H9 (cell line): ENCODE measurements around the gene OARD1. TPM values are rescaled to one million over a fixed set of nuclear protein-coding genes. Genes with fewer than 3 reads are reported as not detected.

Experiments used
- DNase-seq: peaks from one replicate; pipeline ENCODE4 v3.0.0-alpha.2; 2017
- H2AFZ ChIP-seq: one replicate; pipeline ENCODE4 v1.6.1; 2013; ENCODE audit warnings: mild to moderate bottlenecking, low read length, control low read depth, moderate library complexity
- H2AK5ac ChIP-seq: 2 replicates; pipeline ENCODE4 v1.6.1; 2013; ENCODE audit warnings: low read length, control low read depth, mixed read lengths; ENCODE audit not compliant: insufficient read length
- H2BK120ac ChIP-seq: one replicate; pipeline ENCODE4 v1.6.1; 2013; ENCODE audit warnings: low read depth, mild to moderate bottlenecking, low read length, control low read depth, inconsistent platforms; ENCODE audit not compliant: poor library complexity, severe bottlenecking
- H2BK12ac ChIP-seq: 2 replicates; pipeline ENCODE4 v1.6.1; 2013; ENCODE audit warnings: low read length, control low read depth, mixed read lengths, low read depth; ENCODE audit not compliant: insufficient read length
- H2BK15ac ChIP-seq: 2 replicates; pipeline ENCODE4 v1.6.1; 2013; ENCODE audit warnings: low read depth, low read length, control low read depth
- H2BK20ac ChIP-seq: one replicate; pipeline ENCODE4 v1.6.1; 2013; ENCODE audit warnings: low read depth, mild to moderate bottlenecking, low read length, control low read depth, inconsistent platforms; ENCODE audit not compliant: poor library complexity, severe bottlenecking
- H2BK5ac ChIP-seq: 2 replicates; pipeline ENCODE4 v1.6.1; 2013; ENCODE audit warnings: low read length, control low read depth, mixed read lengths; ENCODE audit not compliant: insufficient read length
- H3K14ac ChIP-seq: 2 replicates; pipeline ENCODE4 v1.6.1; 2013; ENCODE audit warnings: low read length, control low read depth; ENCODE audit not compliant: insufficient read depth
- H3K18ac ChIP-seq: 2 replicates; pipeline ENCODE4 v1.6.1; 2013; ENCODE audit warnings: low read depth, mild to moderate bottlenecking, mixed read lengths, low read length, control low read depth; ENCODE audit not compliant: insufficient read length
- H3K23ac ChIP-seq: 2 replicates; pipeline ENCODE4 v1.6.1; 2013; ENCODE audit warnings: low read length, control low read depth, mixed read lengths, low read depth; ENCODE audit not compliant: insufficient read length
- H3K23me2 ChIP-seq: 2 replicates; pipeline ENCODE4 v1.6.1; 2013; ENCODE audit warnings: low read depth, mild to moderate bottlenecking, mixed read lengths, low read length, control low read depth; ENCODE audit not compliant: insufficient read length, poor library complexity, severe bottlenecking
- H3K27ac ChIP-seq: 2 replicates; pipeline ENCODE4 v1.5.1; 2013; ENCODE audit warnings: low read length, control low read depth, mixed read lengths, low read depth; ENCODE audit not compliant: insufficient read length
- H3K27me3 ChIP-seq: 2 replicates; pipeline ENCODE4 v1.6.1; 2013; ENCODE audit warnings: low read length, control low read depth, inconsistent platforms; ENCODE audit not compliant: insufficient read depth
- H3K4ac ChIP-seq: 2 replicates; pipeline ENCODE4 v1.6.1; 2013; ENCODE audit warnings: low read depth, mild to moderate bottlenecking, control low read depth, inconsistent platforms, low read length, moderate library complexity
- H3K4me1 ChIP-seq: 2 replicates; pipeline ENCODE4 v1.6.1; 2013; ENCODE audit warnings: low read length, control low read depth, inconsistent platforms; ENCODE audit not compliant: insufficient read depth
- H3K4me2 ChIP-seq: 2 replicates; pipeline ENCODE4 v1.6.1; 2013; ENCODE audit warnings: low read length, control low read depth, mixed read lengths; ENCODE audit not compliant: insufficient read length, insufficient read depth
- H3K56ac ChIP-seq: 2 replicates; pipeline ENCODE4 v1.6.1; 2013; ENCODE audit warnings: low read depth, mild to moderate bottlenecking, mixed read lengths, low read length, control low read depth; ENCODE audit not compliant: insufficient read length
- H3K79me1 ChIP-seq: 2 replicates; pipeline ENCODE4 v1.6.1; 2013; ENCODE audit warnings: low read depth, mild to moderate bottlenecking, moderate library complexity, low read length, control low read depth, inconsistent platforms; ENCODE audit not compliant: insufficient read depth, poor library complexity, severe bottlenecking
- H3K79me2 ChIP-seq: 2 replicates; pipeline ENCODE4 v1.6.1; 2013; ENCODE audit warnings: low read length, control low read depth, inconsistent platforms; ENCODE audit not compliant: insufficient read depth
- H3K9ac ChIP-seq: 2 replicates; pipeline ENCODE4 v1.6.1; 2013; ENCODE audit warnings: low read length, control low read depth, mixed read lengths; ENCODE audit not compliant: insufficient read length; ENCODE audit errors: extremely low read depth
- H3K9me3 ChIP-seq: one replicate; pipeline ENCODE4 v1.6.1; 2013; ENCODE audit warnings: low read depth, low read length, inconsistent platforms; ENCODE audit not compliant: control insufficient read depth
- H3T11ph ChIP-seq: one replicate; pipeline ENCODE4 v1.6.1; 2013; ENCODE audit warnings: mild to moderate bottlenecking, low read length, control low read depth, inconsistent platforms
- H4K20me1 ChIP-seq: one replicate; pipeline ENCODE4 v1.6.1; 2013; ENCODE audit not compliant: control insufficient read depth, insufficient read length, insufficient read depth
- H4K5ac ChIP-seq: 2 replicates; pipeline ENCODE4 v1.6.1; 2013; ENCODE audit warnings: low read depth, mild to moderate bottlenecking, mixed read lengths, low read length, control low read depth; ENCODE audit not compliant: insufficient read length
- H4K8ac ChIP-seq: replicated peaks from 2 replicates; pipeline ENCODE4 v1.6.1; 2013; ENCODE audit warnings: low read length, control low read depth, mixed read lengths, low read depth; ENCODE audit not compliant: insufficient read length
- H4K91ac ChIP-seq: 2 replicates; pipeline ENCODE4 v1.6.1; 2013; ENCODE audit warnings: low read depth, mild to moderate bottlenecking, moderate library complexity, mixed read lengths, low read length, control low read depth; ENCODE audit not compliant: insufficient read length
- H3K27ac Mint-ChIP-seq, 3 experiments: 2 replicates in 2 of 3; 3 replicates in 1 of 3; pipeline ENCODE4 v1.8.0; 2020 to 2021; ENCODE audit warnings: mixed read lengths in 3 of 3, mild to moderate bottlenecking in 1 of 3, moderate library complexity in 1 of 3
- H3K27me3 Mint-ChIP-seq: 2 replicates; pipeline ENCODE4 v1.8.0; 2021; ENCODE audit warnings: low read depth, mild to moderate bottlenecking, moderate library complexity, mixed read lengths
- H3K36me3 Mint-ChIP-seq, 3 experiments: 2 replicates in 2 of 3; 3 replicates in 1 of 3; pipeline ENCODE4 v1.8.0; 2020 to 2021; ENCODE audit warnings: low read depth in 3 of 3, mixed read lengths in 3 of 3; ENCODE audit not compliant: insufficient read depth in 1 of 3
- H3K4me1 Mint-ChIP-seq, 2 experiments: 2 replicates each; pipeline ENCODE4 v1.8.0; 2020; ENCODE audit warnings: mixed read lengths in 2 of 2
- H3K4me3 Mint-ChIP-seq, 2 experiments: 2 replicates in 1 of 2; 3 replicates in 1 of 2; pipeline ENCODE4 v1.8.0; 2020 to 2021; ENCODE audit warnings: mild to moderate bottlenecking in 2 of 2, mixed read lengths in 2 of 2, moderate library complexity in 1 of 2
- H3K9me3 Mint-ChIP-seq, 2 experiments: 2 replicates in 1 of 2; 3 replicates in 1 of 2; pipeline ENCODE4 v1.8.0; 2020; ENCODE audit warnings: mild to moderate bottlenecking in 2 of 2, mixed read lengths in 2 of 2, moderate library complexity in 1 of 2
- CTCF ChIP-seq: fragments of 200-600 bp; sonication (generic); conservative IDR thresholded peaks from 3 replicates; pipeline ENCODE4 v1.8.0; 2021; ENCODE audit warnings: antibody characterized with exemption, mild to moderate bottlenecking
- WGBS: extraction: QIAGEN DNeasy Blood & Tissue Kit; methylation state at CpG from one replicate; pipeline ENCODE4 v1.1.7; 2013; ENCODE audit warnings: missing lambda C conversion rate, low lambda C conversion rate, mixed read lengths; ENCODE audit not compliant: insufficient read length; ENCODE audit errors: extremely low coverage; 5-methylcytosine and 5-hydroxymethylcytosine counted together
- total RNA-seq: library from RNA; stranded (reverse); gene quantifications from 2 replicates; pipeline ENCODE4 v1.2.1, GENCODE V29; 2021

Gene OARD1
- total RNA-seq, 1 experiment from 2014 or later = 36.6 TPM

GRCh38 chr6:41039060-41039998, 32.8 kb downstream of the OARD1 start, which contains the start of gene UNC5CL:
TSS of gene UNC5CL (minus strand) at chr6:41039221. CDS start at chr6:41035074, 4,147 bp downstream.
- Histone ChIP-seq H4K5ac (no peak within 1 kb of the TSS), H3K27ac (no peak within 1 kb of the TSS), H2BK120ac (no peak within 1 kb of the TSS), H2BK5ac (no peak within 1 kb of the TSS), H3K79me1 (no peaks in the 10 kb centered on the region), H3K4me1 (no peaks in the 10 kb centered on the region), H3K9ac (no peak within 1 kb of the TSS), H2AFZ (no peak within 1 kb of the TSS), H3K23me2 (no peaks in the 10 kb centered on the region), H2BK15ac (no peak within 1 kb of the TSS), H3K4me2 (no peak within 1 kb of the TSS), H3K79me2 (no peaks in the 10 kb centered on the region), H4K91ac (no peak within 1 kb of the TSS), H3K23ac (no peak within 1 kb of the TSS), H4K8ac (no peak within 1 kb of the TSS), H3K9me3 (no peaks in the 10 kb centered on the region), H2AK5ac (no peak within 1 kb of the TSS), H3T11ph (no peak within 1 kb of the TSS), H3K4ac (no peak within 1 kb of the TSS), H2BK12ac (no peak within 1 kb of the TSS), H3K14ac (no peak within 1 kb of the TSS), H4K20me1 (no peaks in the 10 kb centered on the region), H3K18ac (no peak within 1 kb of the TSS), H2BK20ac (no peak within 1 kb of the TSS), H3K27me3 (no peaks in the 10 kb centered on the region), H3K56ac (no peak within 1 kb of the TSS)
- peak; percentile 90 for TF ChIP-seq CTCF
- peak within 1 kb of the TSS in 2 of 3 experiments; percentile 4 to 27; a peak in 3 of 7 replicates for H3K27ac Mint-ChIP-seq
- no peaks in the 10 kb centered on the region; the same call in 1 of the 2 replicates for H3K27me3 Mint-ChIP-seq
- DNase-seq = peak; percentile 76
- H3K4me1 Mint-ChIP-seq = peaks cover 12 to 13% of the 10 kb centered on the region in 2 experiments
- H3K36me3 Mint-ChIP-seq = no peaks in the 10 kb centered on the region
- no CpG with 5 or more reads among the region's 10 CpGs for WGBS
- H3K9me3 Mint-ChIP-seq = no peaks in the 10 kb centered on the region; a peak in 1 of 5 replicates
- H3K4me3 Mint-ChIP-seq = peak within 1 kb of the TSS in 1 of 2 experiments; percentile 7; a peak in 1 of 5 replicates
